H1 (cell line): Measurements from ENCODE around the gene CCDC51. TPM values are rescaled to one million over a fixed set of nuclear protein-coding genes. Genes with fewer than 3 reads are reported as not detected.

Source experiments
- ASH2L ChIP-seq: fragments of 200-600, 300-600 bp; sonication (generic); IDR thresholded peaks from one replicate; pipeline ENCODE4 v1.7.1; 2017; ENCODE audit warnings: low read length
- BCL11A ChIP-seq, 2 experiments: IDR thresholded peaks; one replicate each; pipeline ENCODE4 v1.6.1; 2011; ENCODE audit warnings: low read depth in 2 of 2, low read length in 2 of 2, mild to moderate bottlenecking in 2 of 2
- CHD7 ChIP-seq: fragments of 300-600 bp; sonication (generic); IDR thresholded peaks from 2 replicates; pipeline ENCODE4 v1.7.1; 2012; ENCODE audit warnings: low read length, moderate library complexity, mild to moderate bottlenecking, inconsistent platforms; ENCODE audit not compliant: insufficient replicate concordance
- CTCF ChIP-seq, 3 experiments: IDR thresholded peaks; 1 replicate in 2 of 3; 2 replicates in 1 of 3; pipeline versions ENCODE4 v1.5.1 to v1.6.1; 2011; ENCODE audit warnings: low read length in 3 of 3, mild to moderate bottlenecking in 3 of 3, inconsistent platforms in 2 of 3, low read depth in 1 of 3, moderate library complexity in 1 of 3; ENCODE audit not compliant: insufficient read depth in 1 of 3; ENCODE audit errors: control extremely low read depth in 1 of 3
- RBBP5 ChIP-seq: IDR thresholded peaks from 2 replicates; pipeline ENCODE4 v1.7.1; 2012; ENCODE audit warnings: low read depth, mild to moderate bottlenecking, inconsistent platforms, low read length, moderate library complexity, borderline replicate concordance
- TAF1 ChIP-seq: IDR thresholded peaks from 2 replicates; pipeline ENCODE4 v1.6.1; 2011; ENCODE audit warnings: mild to moderate bottlenecking, low read depth, low read length
- TEAD4 ChIP-seq: IDR thresholded peaks from 2 replicates; pipeline ENCODE4 v1.6.1; 2012; ENCODE audit warnings: low read depth, low read length, inconsistent platforms, mixed read lengths
- polyA plus RNA-seq, 7 experiments: library from polyadenylated mRNA; depleted of rRNA in 3 of 7; stranded (reverse) in 5 of 7; unstranded in 2 of 7; fragments of >200 nt in 5 of 7; fragments of 200-250 nt in 2 of 7; gene quantifications; 1 replicate in 5 of 7; 2 replicates in 1 of 7; 4 replicates in 1 of 7; pipeline versions ENCODE4 v1.2.1 to v1.2.3, GENCODE V29; 2011 to 2013; ENCODE audit warnings: missing spikeins in 2 of 7, mixed read lengths in 2 of 7
- total RNA-seq: library from RNA; stranded (reverse); fragmentation: NEBNext Ultra II Directional; extraction: Animal tissue kit (Norgen Biotek cat#: 25700); gene quantifications from 2 replicates; pipeline ENCODE4 v1.2.1, GENCODE V29; 2021

Gene CCDC51
- total and polyA plus RNA-seq, 2 of the 8 experiments (the other 6 are each of a cell fraction or from before 2014, with no cell fraction given) = 21.3 to 21.4 TPM

GRCh38 chr3:48429317-48429959 is 10.5 kb downstream of the CCDC51 start (continued):
- TF ChIP-seq CTCF (IDR thresholded peaks at IDR 0.05; ENCODE audit: control extremely low read depth in 1 of 3, insufficient read depth in 1 of 3, low read depth in 1 of 3, low read length in 3 of 3) (no peak), CHD7 (no peak), RBBP5 (no peak), BCL11A (IDR thresholded peaks at IDR 0.05; ENCODE audit: low read depth in 2 of 2, low read length in 2 of 2) (no peak), TEAD4 (0 out of 2 replicates have a peak, but pooled peaks have one; percentile 65), TAF1 (0 out of 2 replicates have a peak, but pooled peaks have one; percentile 37), ASH2L (no peak)
